H9 (cell line): ENCODE results near the gene RPL5. TPM values are rescaled to one million over a fixed set of nuclear protein-coding genes. Genes with fewer than 3 reads are reported as not detected.

ENCODE experiments used
- DNase-seq: peaks from one replicate; pipeline ENCODE4 v3.0.0-alpha.2; 2017
- H2AFZ ChIP-seq: one replicate; pipeline ENCODE4 v1.6.1; 2013; ENCODE audit warnings: mild to moderate bottlenecking, low read length, control low read depth, moderate library complexity
- H2AK5ac ChIP-seq: 2 replicates; pipeline ENCODE4 v1.6.1; 2013; ENCODE audit warnings: low read length, control low read depth, mixed read lengths; ENCODE audit not compliant: insufficient read length
- H2BK120ac ChIP-seq: one replicate; pipeline ENCODE4 v1.6.1; 2013; ENCODE audit warnings: low read depth, mild to moderate bottlenecking, low read length, control low read depth, inconsistent platforms; ENCODE audit not compliant: poor library complexity, severe bottlenecking
- H2BK12ac ChIP-seq: 2 replicates; pipeline ENCODE4 v1.6.1; 2013; ENCODE audit warnings: low read length, control low read depth, mixed read lengths, low read depth; ENCODE audit not compliant: insufficient read length
- H2BK15ac ChIP-seq: 2 replicates; pipeline ENCODE4 v1.6.1; 2013; ENCODE audit warnings: low read depth, low read length, control low read depth
- H2BK20ac ChIP-seq: one replicate; pipeline ENCODE4 v1.6.1; 2013; ENCODE audit warnings: low read depth, mild to moderate bottlenecking, low read length, control low read depth, inconsistent platforms; ENCODE audit not compliant: poor library complexity, severe bottlenecking
- H2BK5ac ChIP-seq: 2 replicates; pipeline ENCODE4 v1.6.1; 2013; ENCODE audit warnings: low read length, control low read depth, mixed read lengths; ENCODE audit not compliant: insufficient read length
- H3K14ac ChIP-seq: 2 replicates; pipeline ENCODE4 v1.6.1; 2013; ENCODE audit warnings: low read length, control low read depth; ENCODE audit not compliant: insufficient read depth
- H3K18ac ChIP-seq: 2 replicates; pipeline ENCODE4 v1.6.1; 2013; ENCODE audit warnings: low read depth, mild to moderate bottlenecking, mixed read lengths, low read length, control low read depth; ENCODE audit not compliant: insufficient read length
- H3K23ac ChIP-seq: 2 replicates; pipeline ENCODE4 v1.6.1; 2013; ENCODE audit warnings: low read length, control low read depth, mixed read lengths, low read depth; ENCODE audit not compliant: insufficient read length
- H3K23me2 ChIP-seq: 2 replicates; pipeline ENCODE4 v1.6.1; 2013; ENCODE audit warnings: low read depth, mild to moderate bottlenecking, mixed read lengths, low read length, control low read depth; ENCODE audit not compliant: insufficient read length, poor library complexity, severe bottlenecking
- H3K27ac ChIP-seq: 2 replicates; pipeline ENCODE4 v1.5.1; 2013; ENCODE audit warnings: low read length, control low read depth, mixed read lengths, low read depth; ENCODE audit not compliant: insufficient read length
- H3K27me3 ChIP-seq: 2 replicates; pipeline ENCODE4 v1.6.1; 2013; ENCODE audit warnings: low read length, control low read depth, inconsistent platforms; ENCODE audit not compliant: insufficient read depth
- H3K4ac ChIP-seq: 2 replicates; pipeline ENCODE4 v1.6.1; 2013; ENCODE audit warnings: low read depth, mild to moderate bottlenecking, control low read depth, inconsistent platforms, low read length, moderate library complexity
- H3K4me1 ChIP-seq: 2 replicates; pipeline ENCODE4 v1.6.1; 2013; ENCODE audit warnings: low read length, control low read depth, inconsistent platforms; ENCODE audit not compliant: insufficient read depth
- H3K4me2 ChIP-seq: 2 replicates; pipeline ENCODE4 v1.6.1; 2013; ENCODE audit warnings: low read length, control low read depth, mixed read lengths; ENCODE audit not compliant: insufficient read length, insufficient read depth
- H3K56ac ChIP-seq: 2 replicates; pipeline ENCODE4 v1.6.1; 2013; ENCODE audit warnings: low read depth, mild to moderate bottlenecking, mixed read lengths, low read length, control low read depth; ENCODE audit not compliant: insufficient read length
- H3K79me1 ChIP-seq: 2 replicates; pipeline ENCODE4 v1.6.1; 2013; ENCODE audit warnings: low read depth, mild to moderate bottlenecking, moderate library complexity, low read length, control low read depth, inconsistent platforms; ENCODE audit not compliant: insufficient read depth, poor library complexity, severe bottlenecking
- H3K79me2 ChIP-seq: 2 replicates; pipeline ENCODE4 v1.6.1; 2013; ENCODE audit warnings: low read length, control low read depth, inconsistent platforms; ENCODE audit not compliant: insufficient read depth
- H3K9ac ChIP-seq: 2 replicates; pipeline ENCODE4 v1.6.1; 2013; ENCODE audit warnings: low read length, control low read depth, mixed read lengths; ENCODE audit not compliant: insufficient read length; ENCODE audit errors: extremely low read depth
- H3K9me3 ChIP-seq: one replicate; pipeline ENCODE4 v1.6.1; 2013; ENCODE audit warnings: low read depth, low read length, inconsistent platforms; ENCODE audit not compliant: control insufficient read depth
- H3T11ph ChIP-seq: one replicate; pipeline ENCODE4 v1.6.1; 2013; ENCODE audit warnings: mild to moderate bottlenecking, low read length, control low read depth, inconsistent platforms
- H4K20me1 ChIP-seq: one replicate; pipeline ENCODE4 v1.6.1; 2013; ENCODE audit not compliant: control insufficient read depth, insufficient read length, insufficient read depth
- H4K5ac ChIP-seq: 2 replicates; pipeline ENCODE4 v1.6.1; 2013; ENCODE audit warnings: low read depth, mild to moderate bottlenecking, mixed read lengths, low read length, control low read depth; ENCODE audit not compliant: insufficient read length
- H4K8ac ChIP-seq: replicated peaks from 2 replicates; pipeline ENCODE4 v1.6.1; 2013; ENCODE audit warnings: low read length, control low read depth, mixed read lengths, low read depth; ENCODE audit not compliant: insufficient read length
- H4K91ac ChIP-seq: 2 replicates; pipeline ENCODE4 v1.6.1; 2013; ENCODE audit warnings: low read depth, mild to moderate bottlenecking, moderate library complexity, mixed read lengths, low read length, control low read depth; ENCODE audit not compliant: insufficient read length
- H3K27ac Mint-ChIP-seq, 3 experiments: 2 replicates in 2 of 3; 3 replicates in 1 of 3; pipeline ENCODE4 v1.8.0; 2020 to 2021; ENCODE audit warnings: mixed read lengths in 3 of 3, mild to moderate bottlenecking in 1 of 3, moderate library complexity in 1 of 3
- H3K27me3 Mint-ChIP-seq: 2 replicates; pipeline ENCODE4 v1.8.0; 2021; ENCODE audit warnings: low read depth, mild to moderate bottlenecking, moderate library complexity, mixed read lengths
- H3K36me3 Mint-ChIP-seq, 3 experiments: 2 replicates in 2 of 3; 3 replicates in 1 of 3; pipeline ENCODE4 v1.8.0; 2020 to 2021; ENCODE audit warnings: low read depth in 3 of 3, mixed read lengths in 3 of 3; ENCODE audit not compliant: insufficient read depth in 1 of 3
- H3K4me1 Mint-ChIP-seq, 2 experiments: 2 replicates each; pipeline ENCODE4 v1.8.0; 2020; ENCODE audit warnings: mixed read lengths in 2 of 2
- H3K4me3 Mint-ChIP-seq, 2 experiments: 2 replicates in 1 of 2; 3 replicates in 1 of 2; pipeline ENCODE4 v1.8.0; 2020 to 2021; ENCODE audit warnings: mild to moderate bottlenecking in 2 of 2, mixed read lengths in 2 of 2, moderate library complexity in 1 of 2
- H3K9me3 Mint-ChIP-seq, 2 experiments: 2 replicates in 1 of 2; 3 replicates in 1 of 2; pipeline ENCODE4 v1.8.0; 2020; ENCODE audit warnings: mild to moderate bottlenecking in 2 of 2, mixed read lengths in 2 of 2, moderate library complexity in 1 of 2
- WGBS: extraction: QIAGEN DNeasy Blood & Tissue Kit; methylation state at CpG from one replicate; pipeline ENCODE4 v1.1.7; 2013; ENCODE audit warnings: missing lambda C conversion rate, low lambda C conversion rate, mixed read lengths; ENCODE audit not compliant: insufficient read length; ENCODE audit errors: extremely low coverage; 5-methylcytosine and 5-hydroxymethylcytosine counted together
- total RNA-seq: library from RNA; stranded (reverse); gene quantifications from 2 replicates; pipeline ENCODE4 v1.2.1, GENCODE V29; 2021
- TF ChIP-seq, protein P1 (sequence below): fragments of 200-600 bp; sonication (generic); conservative IDR thresholded peaks from 3 replicates; pipeline ENCODE4 v1.8.0; 2021; ENCODE audit warnings: antibody characterized with exemption, mild to moderate bottlenecking

The RPL5 gene
- total RNA-seq, 1 experiment from 2014 or later, result 1,608 TPM

DNA sequence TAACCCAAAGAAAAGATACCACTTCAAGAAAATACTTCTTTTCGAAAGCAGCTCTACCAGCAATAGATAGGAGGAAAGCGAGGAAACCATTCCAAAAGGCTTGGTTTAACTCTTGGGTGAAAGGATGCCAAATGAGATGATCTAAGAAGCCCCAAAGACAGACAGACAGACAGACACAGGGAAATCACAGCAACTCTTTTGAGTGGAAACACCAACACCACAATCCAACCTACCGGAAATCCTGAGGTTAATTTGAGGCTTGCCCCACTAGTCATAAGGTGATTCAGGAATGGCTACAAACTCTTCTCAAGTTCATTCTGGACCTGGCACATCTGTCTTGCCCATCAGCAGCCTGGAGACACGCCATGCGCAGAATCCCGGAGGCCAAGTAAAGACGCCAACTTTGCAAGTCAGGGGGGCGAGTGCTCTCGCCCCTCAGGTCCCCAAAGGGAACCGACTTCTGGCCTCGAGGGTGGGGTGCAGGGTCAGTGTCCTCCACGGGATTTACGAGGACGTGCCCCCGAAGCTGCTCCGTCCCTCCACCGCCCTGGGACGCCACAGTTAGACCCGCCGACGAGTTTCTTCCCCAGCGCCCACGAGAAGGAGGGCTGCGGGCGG lies 47.7 kb upstream of the RPL5 start:
- Histone ChIP-seq H3K27me3 (no peaks in the 10 kb centered on the region; the same call in 1 of the 2 replicates), H3K4me2 (peak overlapping the region; percentile 93), H3K9ac (peak overlapping the region; percentile 64), H3K23ac (no peak overlapping the region), H4K91ac (no peak overlapping the region), H3K18ac (peak overlapping the region; percentile 35), H3K23me2 (peaks cover 8% of the 10 kb centered on the region), H3K79me1 (peaks cover 3% of the 10 kb centered on the region), H3K56ac (no peak overlapping the region), H2BK120ac (no peak overlapping the region), H2BK5ac (no peak overlapping the region), H3K79me2 (no peaks in the 10 kb centered on the region), H3K4me1 (no peaks in the 10 kb centered on the region), H2AFZ (no peak overlapping the region), H4K20me1 (no peaks in the 10 kb centered on the region), H3T11ph (no peak overlapping the region), H2AK5ac (no peak overlapping the region), H4K5ac (no peak overlapping the region), H3K4ac (no peak overlapping the region), H3K9me3 (no peaks in the 10 kb centered on the region), H3K14ac (peak overlapping the region; percentile 81), H2BK12ac (no peak overlapping the region), H3K27ac (no peak overlapping the region), H2BK15ac (no peak overlapping the region), H4K8ac (no peak overlapping the region), H2BK20ac (no peak overlapping the region)
- TF ChIP-seq, protein P1, sequence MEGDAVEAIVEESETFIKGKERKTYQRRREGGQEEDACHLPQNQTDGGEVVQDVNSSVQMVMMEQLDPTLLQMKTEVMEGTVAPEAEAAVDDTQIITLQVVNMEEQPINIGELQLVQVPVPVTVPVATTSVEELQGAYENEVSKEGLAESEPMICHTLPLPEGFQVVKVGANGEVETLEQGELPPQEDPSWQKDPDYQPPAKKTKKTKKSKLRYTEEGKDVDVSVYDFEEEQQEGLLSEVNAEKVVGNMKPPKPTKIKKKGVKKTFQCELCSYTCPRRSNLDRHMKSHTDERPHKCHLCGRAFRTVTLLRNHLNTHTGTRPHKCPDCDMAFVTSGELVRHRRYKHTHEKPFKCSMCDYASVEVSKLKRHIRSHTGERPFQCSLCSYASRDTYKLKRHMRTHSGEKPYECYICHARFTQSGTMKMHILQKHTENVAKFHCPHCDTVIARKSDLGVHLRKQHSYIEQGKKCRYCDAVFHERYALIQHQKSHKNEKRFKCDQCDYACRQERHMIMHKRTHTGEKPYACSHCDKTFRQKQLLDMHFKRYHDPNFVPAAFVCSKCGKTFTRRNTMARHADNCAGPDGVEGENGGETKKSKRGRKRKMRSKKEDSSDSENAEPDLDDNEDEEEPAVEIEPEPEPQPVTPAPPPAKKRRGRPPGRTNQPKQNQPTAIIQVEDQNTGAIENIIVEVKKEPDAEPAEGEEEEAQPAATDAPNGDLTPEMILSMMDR, result no peak
- peak; percentile 31 for DNase-seq
- Mint-ChIP-seq H3K4me1 (peaks cover 16 to 19% of the 10 kb centered on the region in 2 experiments), H3K9me3 (peaks cover 0 to 3% of the 10 kb centered on the region in 2 experiments; a peak in 2 of 5 replicates), H3K36me3 (peaks cover 4 to 7% (median 5%) of the 10 kb centered on the region in 3 experiments), H3K27ac (peak overlapping the region in 2 of 3 experiments; percentile 23 to 52; a peak in 1 of 7 replicates), H3K27me3 (peaks cover 25% of the 10 kb centered on the region), H3K4me3 (peak overlapping the region; percentile 90)
- WGBS, result no CpG with 5 or more reads among the region's 25 CpGs
